ENCODE measurements around the gene FMNL3.

Gene FMNL3

GRCh38 chr12:49673446-49674317, 33.5 kb downstream of the FMNL3 start:
- peak; percentile 49 for TF ChIP-seq CTCF (IDR thresholded peaks at IDR 0.05; ENCODE audit: low read depth, low read length)
- DNase-seq (ENCODE audit: low read depth in 2 of 2): peak; percentile 95 to 98
- H3K4me3 ChIP-seq (replicated peaks in 1 of 2; ENCODE audit: low read depth in 2 of 2, low read length in 2 of 2): peak overlapping the region in 1 of 2 donors; percentile 19

- no peak for DNase-seq (ENCODE audit: low read depth in 2 of 2)
- TF ChIP-seq CTCF (IDR thresholded peaks at IDR 0.05; ENCODE audit: low read depth, low read length): no peak
- H3K4me3 ChIP-seq (replicated peaks in 1 of 2; ENCODE audit: low read depth in 2 of 2, low read length in 2 of 2): no peak overlapping the region
These were observed 34.6 kb downstream of the FMNL3 start for GRCh38 chr12:49672301-49673217.

GRCh38 chr12:49671031-49671765, 36.0 kb downstream of the FMNL3 start:
- TF ChIP-seq CTCF (IDR thresholded peaks at IDR 0.05; ENCODE audit: low read depth, low read length): no peak
- DNase-seq (ENCODE audit: low read depth in 2 of 2): no peak
- H3K4me3 ChIP-seq (replicated peaks in 1 of 2; ENCODE audit: low read depth in 2 of 2, low read length in 2 of 2): no peak overlapping the region

- H3K4me3 ChIP-seq (replicated peaks in 1 of 2; ENCODE audit: low read depth in 2 of 2, low read length in 2 of 2): no peak overlapping the region
- TF ChIP-seq CTCF (IDR thresholded peaks at IDR 0.05; ENCODE audit: low read depth, low read length): no peak
- no peak for DNase-seq (ENCODE audit: low read depth in 2 of 2)
These were observed 37.4 kb downstream of the FMNL3 start for GRCh38 chr12:49669796-49670195.

GRCh38 chr12:49667325-49668090, 39.7 kb downstream of the FMNL3 start:
- peak in 1 of 2 donors; percentile 65 for DNase-seq (ENCODE audit: low read depth in 2 of 2)
- TF ChIP-seq CTCF (IDR thresholded peaks at IDR 0.05; ENCODE audit: low read depth, low read length): no peak

GRCh38 chr12:49666176-49666575, 41.0 kb downstream of the FMNL3 start:
- no peak overlapping the region for H3K4me3 ChIP-seq (replicated peaks in 1 of 2; ENCODE audit: low read depth in 2 of 2, low read length in 2 of 2)
- TF ChIP-seq CTCF (IDR thresholded peaks at IDR 0.05; ENCODE audit: low read depth, low read length): no peak
- no peak for DNase-seq (ENCODE audit: low read depth in 2 of 2)

More at GRCh38 chr12:49667325-49668090, 39.7 kb downstream of the FMNL3 start:
- no peak overlapping the region for H3K4me3 ChIP-seq (replicated peaks in 1 of 2; ENCODE audit: low read depth in 2 of 2, low read length in 2 of 2)

Data from cardiac fibroblast (primary cell).